ENCODE data around the gene ANKRD13A.
A peak's percentile ranks its signal among the peaks of the same experiment; 100 is the strongest.

ANKRD13A gene

GRCh38 chr12:109991586-109991985 is 7.6 kb upstream of the ANKRD13A start:
- no peak for TF ChIP-seq CTCF (IDR thresholded peaks at IDR 0.05; ENCODE audit: low read depth, low read length, missing control alignments)
- no peak overlapping the region for H3K4me3 ChIP-seq (ENCODE audit: low read depth, low read length)
- no peak for DNase-seq (ENCODE audit: low read depth)

- H3K4me3 ChIP-seq (ENCODE audit: low read depth, low read length), result no peak overlapping the region
- TF ChIP-seq CTCF (IDR thresholded peaks at IDR 0.05; ENCODE audit: low read depth, low read length, missing control alignments), result no peak
- no peak for DNase-seq (ENCODE audit: low read depth)
These were observed 6.1 kb upstream of the ANKRD13A start for GRCh38 chr12:109993091-109993490.

- TF ChIP-seq CTCF (IDR thresholded peaks at IDR 0.05; ENCODE audit: low read depth, low read length, missing control alignments), result no peak
- no peak for DNase-seq (ENCODE audit: low read depth)
- H3K4me3 ChIP-seq (ENCODE audit: low read depth, low read length), result peak overlapping the region; percentile 92
These were observed 4.6 kb upstream of the ANKRD13A start for GRCh38 chr12:109994401-109995175.

- peak overlapping the region; percentile 92 for H3K4me3 ChIP-seq (ENCODE audit: low read depth, low read length)
- DNase-seq (ENCODE audit: low read depth), result no peak
- no peak for TF ChIP-seq CTCF (IDR thresholded peaks at IDR 0.05; ENCODE audit: low read depth, low read length, missing control alignments)
These were observed 3.9 kb upstream of the ANKRD13A start for GRCh38 chr12:109995361-109995685.

GRCh38 chr12:109995686-109996482 is 3.3 kb upstream of the ANKRD13A start, which contains the start of gene GIT2:
GIT2 (minus strand) TSS chr12:109996368; CDS start chr12:109996224, 144 bp downstream.
- peak; percentile 89 for DNase-seq (ENCODE audit: low read depth)
- peak; percentile 7 for TF ChIP-seq CTCF (IDR thresholded peaks at IDR 0.05; ENCODE audit: low read depth, low read length, missing control alignments)
- H3K4me3 ChIP-seq (ENCODE audit: low read depth, low read length), result peak within 1 kb of the TSS; percentile 92

- DNase-seq (ENCODE audit: low read depth), result no peak
- H3K4me3 ChIP-seq (ENCODE audit: low read depth, low read length), result peak overlapping the region; percentile 92; the same call in 1 of the 2 replicates
- no peak for TF ChIP-seq CTCF (IDR thresholded peaks at IDR 0.05; ENCODE audit: low read depth, low read length, missing control alignments)
These were observed 2.8 kb upstream of the ANKRD13A start for GRCh38 chr12:109996483-109996853.

Data from GM12864 (cell line).